NCI-H2196 (cell line): ENCODE data around the gene HPS4.
"Not testable (repeated sequence)": the region's sequence is repeated elsewhere in the genome, so short reads cannot be mapped to it uniquely, and the experiment has no call there.

Experiments
- DNase-seq: peaks from one replicate; lab custom pipeline; 2025; ENCODE audit not compliant: unreplicated experiment; lab: John Stamatoyannopoulos, UW

The HPS4 gene

GRCh38 chr22:26416670-26417276, 66.8 kb downstream of the HPS4 start:
- no peak for DNase-seq

- no peak for DNase-seq
These were observed 67.3 kb downstream of the HPS4 start for GRCh38 chr22:26416256-26416655.

- no peak for DNase-seq
These were observed 69.2 kb downstream of the HPS4 start for GRCh38 chr22:26414347-26414746.

- no peak for DNase-seq
These were observed 73.2 kb downstream of the HPS4 start for GRCh38 chr22:26410386-26410785.

GRCh38 chr22:26409719-26410335, 73.8 kb downstream of the HPS4 start:
- no peak for DNase-seq

- DNase-seq = not testable (repeated sequence)
These were observed 74.9 kb downstream of the HPS4 start for GRCh38 chr22:26408562-26409220.

- DNase-seq = peak; percentile 72
These were observed 77.5 kb downstream of the HPS4 start for GRCh38 chr22:26406118-26406517.

- no peak for DNase-seq
These were observed 78.6 kb downstream of the HPS4 start for GRCh38 chr22:26404851-26405421.

- no peak for DNase-seq
These were observed 81.9 kb downstream of the HPS4 start for GRCh38 chr22:26401726-26402125.
